GM21717 (cell line): ENCODE results near the gene ATP6V0A4.
A peak's percentile ranks its signal among the peaks of the same experiment; 100 is the strongest.
"Not testable (repeated sequence)": the region's sequence is repeated elsewhere in the genome, so short reads cannot be mapped to it uniquely, and the experiment has no call there.

ENCODE experiments used
- ATAC-seq: cut with Tn5 transposase; IDR thresholded peaks from one replicate; pipeline ENCODE4 v1.9.1; 2021; ENCODE audit warnings: mild to moderate bottlenecking, moderate library complexity; ENCODE audit not compliant: unreplicated experiment

Gene ATP6V0A4

DNA sequence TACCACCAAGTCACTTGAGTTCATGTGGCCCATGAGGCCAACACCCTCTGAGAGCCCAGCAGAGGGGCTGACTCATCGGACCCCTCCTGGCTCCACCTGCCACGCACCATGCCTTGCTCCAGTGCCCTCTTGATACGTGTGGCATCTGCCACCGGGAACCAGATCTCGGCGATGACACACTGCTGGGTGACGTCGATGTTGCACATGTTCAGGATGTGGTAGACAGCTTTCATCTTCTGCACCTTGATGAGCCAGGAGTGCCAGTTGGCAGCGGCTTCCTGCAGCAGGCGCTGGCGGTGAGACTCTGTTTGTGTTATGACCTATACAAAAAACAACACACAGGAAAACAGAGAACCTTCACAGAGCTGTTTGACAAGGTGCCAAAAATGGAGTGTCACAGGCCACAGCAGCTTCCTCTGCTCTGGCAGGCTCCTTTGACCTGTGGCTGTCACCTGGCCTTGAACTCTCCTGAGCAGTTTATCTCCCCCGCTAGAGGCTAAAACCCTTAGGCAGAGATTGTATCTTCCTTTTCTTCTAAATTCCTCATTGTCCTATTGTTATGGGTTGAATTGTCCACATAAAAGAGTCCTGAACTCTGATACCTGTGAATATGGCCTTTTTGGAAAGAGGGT lies 45.4 kb downstream of the ATP6V0A4 start:
- ATAC-seq = peak; percentile 65

DNA sequence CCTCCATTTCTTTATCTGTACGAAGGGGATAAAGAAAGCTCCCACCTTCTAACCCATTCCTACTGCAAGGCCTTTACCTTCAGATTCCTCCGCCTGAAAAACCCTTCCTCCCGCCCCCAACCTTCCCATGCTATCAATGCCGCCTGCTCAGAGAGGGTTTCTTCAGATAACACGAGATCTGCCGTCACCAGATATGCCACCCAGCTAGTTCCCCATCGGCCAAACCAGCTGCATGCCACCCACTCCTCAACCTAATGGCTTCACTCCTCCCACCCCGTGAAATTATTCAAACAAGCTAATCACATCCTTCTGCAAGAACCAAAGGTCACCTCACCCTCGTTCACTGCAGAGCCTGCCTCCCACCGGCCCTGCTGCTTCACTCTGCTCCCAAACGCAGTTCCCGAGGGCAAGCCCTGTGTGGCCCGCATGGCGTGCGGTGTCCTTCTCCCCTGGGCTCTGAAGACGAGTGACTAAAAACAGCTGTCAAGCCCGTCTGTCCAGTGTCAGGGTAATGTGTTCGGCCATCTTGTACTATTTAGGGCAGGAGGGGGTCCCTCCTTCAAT lies 47.0 kb downstream of the ATP6V0A4 start:
- ATAC-seq = no peak

DNA sequence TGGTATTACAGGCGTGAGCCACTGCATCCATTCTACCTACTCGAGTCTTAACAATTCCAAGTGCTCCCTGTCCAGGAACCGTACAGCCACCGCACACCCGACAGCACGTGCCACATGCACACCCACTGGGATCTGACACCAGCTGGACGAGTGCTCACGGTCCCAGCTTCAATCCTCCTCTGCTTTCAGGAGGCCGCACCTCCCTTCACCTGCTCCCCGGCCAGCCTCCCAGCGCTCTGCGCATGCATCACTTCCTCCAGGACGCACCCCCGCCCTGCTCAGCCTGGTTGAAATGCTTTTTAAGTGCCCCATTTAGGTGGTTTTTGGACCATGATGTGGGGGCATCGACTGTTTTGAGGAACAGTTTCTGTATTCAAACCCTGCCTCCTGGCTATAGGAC lies 47.5 kb downstream of the ATP6V0A4 start:
- ATAC-seq = no peak

DNA sequence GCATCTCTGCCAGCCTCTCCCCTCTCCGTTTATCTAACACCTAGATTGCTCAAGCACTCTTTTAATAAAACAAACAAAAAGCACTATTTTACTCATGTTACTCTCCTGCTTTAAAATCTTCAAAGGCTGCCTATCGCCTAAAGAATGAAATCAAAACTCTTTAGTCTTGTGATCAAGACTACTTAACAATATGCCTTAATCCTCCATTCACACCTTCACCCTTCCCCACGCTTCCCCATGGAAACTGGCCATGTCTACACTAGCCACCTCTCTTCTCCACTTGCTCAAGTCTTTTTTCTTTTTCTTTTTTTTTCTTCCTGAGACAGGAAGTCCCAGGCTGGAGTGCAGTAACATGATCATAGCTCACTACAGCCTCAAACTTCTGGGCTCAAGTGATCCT lies 48.0 kb downstream of the ATP6V0A4 start:
- no peak for ATAC-seq

DNA sequence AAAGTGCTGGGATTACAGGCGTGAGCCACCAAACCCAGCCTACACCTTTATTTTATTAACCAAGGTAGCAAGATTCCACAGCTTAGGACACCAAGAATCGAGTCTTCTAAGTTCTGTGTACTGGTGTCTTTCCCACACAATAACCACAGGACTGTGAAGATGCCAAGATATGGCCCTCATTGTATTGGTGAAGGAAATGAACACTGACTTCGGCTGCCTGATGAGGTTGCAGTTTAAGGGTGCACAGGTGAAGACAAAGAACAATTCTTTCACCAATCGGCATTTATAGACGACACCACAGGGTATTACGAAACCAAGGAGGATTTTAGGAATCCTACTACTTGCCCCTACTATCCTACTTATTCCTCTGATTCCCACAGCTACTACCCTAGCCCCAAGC lies 49.3 kb downstream of the ATP6V0A4 start:
- no peak for ATAC-seq

DNA sequence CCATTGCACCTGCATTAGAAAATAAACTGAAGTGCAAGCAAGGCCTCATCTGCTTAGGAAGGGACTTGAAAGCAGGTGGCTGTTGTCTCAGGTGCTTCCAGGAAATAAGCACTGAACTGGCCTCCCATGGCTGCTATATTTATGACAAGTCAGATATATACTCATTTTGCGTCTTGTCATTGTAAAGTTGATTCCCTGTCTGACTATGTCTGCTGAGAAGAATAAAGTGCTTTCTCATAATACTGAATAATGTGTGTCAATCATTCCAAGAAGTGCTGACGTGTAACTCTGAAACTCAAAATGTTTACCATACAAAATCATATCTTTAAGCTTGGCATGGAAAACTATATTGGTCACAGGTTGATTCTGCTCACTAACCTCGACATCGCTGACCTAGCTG lies 51.9 kb downstream of the ATP6V0A4 start:
- ATAC-seq = no peak

DNA sequence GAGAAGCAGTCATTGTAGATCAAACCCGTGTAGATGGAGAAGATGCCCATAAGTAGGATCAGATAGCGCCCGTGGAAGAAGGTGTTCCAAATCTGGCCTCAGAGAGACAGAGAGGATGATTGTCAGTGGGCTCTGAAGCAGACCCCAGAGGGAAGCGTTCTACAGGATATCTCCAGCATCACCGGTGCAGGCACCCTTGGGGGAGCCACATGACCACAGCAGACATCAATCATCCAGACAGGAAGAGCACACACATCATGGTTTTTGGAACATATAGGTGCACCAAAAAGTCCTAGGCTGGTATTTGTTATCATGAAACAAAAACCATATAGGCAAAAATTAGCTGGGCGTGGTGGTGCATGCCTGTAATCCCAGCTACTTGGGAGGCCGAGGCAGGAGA lies 52.8 kb downstream of the ATP6V0A4 start:
- ATAC-seq = no peak

DNA sequence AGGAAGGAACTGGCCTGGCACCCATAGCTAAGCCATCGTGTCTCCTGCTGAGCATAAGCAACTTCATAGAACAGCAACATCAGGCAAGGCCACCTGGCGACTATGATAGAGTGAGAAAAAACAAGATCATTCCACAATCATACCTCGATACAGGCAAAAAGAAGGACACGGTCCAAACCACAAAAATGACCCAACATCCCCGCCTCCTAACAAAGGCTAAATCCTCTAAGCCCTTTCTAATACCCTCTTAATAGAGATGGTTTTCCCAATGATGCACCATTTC lies 56.6 kb downstream of the ATP6V0A4 start:
- ATAC-seq = no peak

DNA sequence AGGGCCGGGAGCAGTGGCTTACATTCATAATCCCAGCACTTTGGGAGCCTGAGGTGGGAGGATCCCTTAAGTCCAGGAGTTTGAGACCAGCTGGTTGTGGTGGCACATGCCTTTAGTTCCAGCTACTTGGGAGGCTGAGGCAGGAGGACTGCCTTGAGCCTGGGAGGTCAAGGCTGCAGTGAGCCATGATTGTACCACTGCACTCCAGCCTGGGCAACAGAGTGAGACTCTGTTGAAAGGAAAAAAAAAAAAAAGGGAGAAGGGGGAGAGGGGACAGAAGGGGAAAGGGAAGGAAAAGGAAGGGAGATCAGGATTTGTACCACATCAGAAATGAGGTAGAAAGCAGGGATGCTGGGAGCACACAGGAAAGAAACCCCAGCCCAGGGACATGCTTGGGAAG lies 58.1 kb downstream of the ATP6V0A4 start:
- ATAC-seq = no peak

DNA sequence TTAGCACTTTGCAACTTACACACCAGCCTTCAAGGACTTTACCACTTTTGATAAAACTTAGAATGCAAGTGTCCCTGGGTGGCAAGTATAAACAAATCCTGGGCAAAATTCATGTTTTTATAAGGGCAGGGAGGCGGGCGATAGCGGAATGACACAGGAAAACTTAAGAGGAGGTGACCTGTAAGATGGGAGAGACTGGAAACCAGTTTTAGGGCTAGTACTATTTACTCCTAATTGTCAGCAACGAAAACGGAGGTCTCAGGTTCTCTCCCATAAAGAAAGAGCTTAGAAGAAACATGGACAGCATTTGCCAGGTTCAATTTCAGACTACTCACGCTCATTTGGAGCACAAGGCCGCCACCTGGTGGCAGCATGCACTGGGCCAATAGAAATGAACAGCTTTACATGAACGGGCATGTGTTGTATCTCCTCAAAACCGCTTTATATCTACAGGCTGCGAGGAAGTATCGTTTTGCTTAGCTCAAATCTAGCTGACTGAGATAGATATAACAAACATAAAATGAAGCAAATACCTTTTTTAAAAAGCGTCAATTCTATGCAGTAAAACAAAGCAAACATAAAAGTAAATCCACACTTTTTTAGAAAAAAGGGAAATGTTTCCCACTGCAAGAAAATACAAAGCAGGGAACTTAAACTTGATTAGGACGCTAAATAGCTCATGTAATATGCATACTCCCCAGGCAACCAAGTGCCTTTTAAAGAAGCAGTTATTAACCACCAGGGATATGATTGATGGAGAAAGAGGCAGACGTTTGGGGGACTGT lies 59.3 kb downstream of the ATP6V0A4 start:
- peak; percentile 80 for ATAC-seq

DNA sequence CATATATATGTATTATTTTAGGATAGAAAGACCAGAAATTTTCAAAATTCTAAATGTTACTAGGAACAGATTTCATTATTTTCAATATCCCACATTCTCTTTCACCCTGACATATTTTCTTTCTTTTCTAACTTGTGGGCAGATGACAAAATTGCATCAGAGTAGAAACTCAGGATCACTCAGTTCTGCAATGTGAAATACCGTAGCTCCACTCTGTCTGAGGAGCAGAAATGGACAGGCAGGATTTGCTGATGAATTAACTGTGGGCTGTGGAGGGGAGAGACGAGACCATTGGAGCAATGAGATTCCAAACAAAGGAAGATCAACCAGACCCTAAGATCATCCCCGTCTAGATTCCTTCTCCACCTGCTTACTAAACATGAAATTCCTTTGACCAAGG lies 59.9 kb downstream of the ATP6V0A4 start:
- ATAC-seq = no peak

DNA sequence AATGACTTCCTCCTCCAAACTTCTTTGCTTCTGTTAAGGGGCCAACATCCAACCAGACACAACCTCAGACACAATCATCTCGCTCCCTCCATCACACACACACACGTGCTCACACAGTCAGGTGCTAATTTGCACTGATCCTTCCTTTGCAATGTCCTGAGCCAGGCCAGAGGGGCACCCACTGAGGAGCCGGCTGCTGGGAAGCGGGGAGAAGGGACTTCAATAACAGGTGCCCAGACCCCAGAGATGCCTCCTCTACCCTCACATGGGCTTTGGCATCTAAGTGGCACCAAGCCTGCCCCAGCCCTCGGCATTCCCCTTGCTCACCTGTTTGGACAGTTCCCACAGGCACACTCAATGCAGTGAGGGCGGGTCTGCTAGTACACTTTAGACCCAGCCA lies 62.6 kb downstream of the ATP6V0A4 start:
- no peak for ATAC-seq

DNA sequence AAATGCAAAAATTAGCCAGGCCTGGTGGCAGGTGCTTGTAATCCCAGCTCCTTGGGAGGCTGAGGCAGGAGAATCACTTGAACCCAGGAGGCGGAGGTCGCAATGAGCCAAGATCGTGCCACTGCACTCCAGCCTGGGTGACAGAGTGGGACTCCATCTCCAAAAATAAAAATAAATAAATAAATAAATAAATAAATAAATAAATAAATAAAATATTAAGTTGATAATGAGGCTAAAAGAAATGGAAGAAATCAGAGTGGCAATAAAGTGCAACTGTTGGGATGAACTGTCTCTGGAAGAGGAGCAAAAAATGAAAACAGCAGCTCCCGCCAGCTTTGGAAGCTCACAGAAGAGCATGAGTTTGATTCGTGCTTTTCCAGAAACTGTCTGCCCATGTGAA lies 66.3 kb downstream of the ATP6V0A4 start:
- not testable (repeated sequence) for ATAC-seq

DNA sequence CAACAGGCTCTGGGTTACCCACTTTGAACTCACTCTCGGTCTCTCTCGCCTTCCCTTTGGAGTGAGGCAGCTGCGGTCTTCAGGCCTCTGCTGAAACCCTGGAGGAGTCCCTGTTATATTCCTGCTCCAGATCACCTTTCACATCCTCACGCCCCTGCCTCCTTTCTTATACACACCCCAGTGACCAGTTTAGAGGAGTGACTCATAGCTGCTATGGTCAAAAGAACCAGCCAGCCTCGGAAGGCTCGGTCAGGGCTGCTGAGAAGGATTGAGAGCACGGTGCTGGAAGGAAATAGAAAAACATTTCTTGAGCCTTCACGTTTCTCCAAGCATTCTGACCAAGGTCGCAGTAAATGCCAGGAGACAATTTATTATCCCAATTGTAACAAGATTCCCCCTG lies 68.6 kb downstream of the ATP6V0A4 start:
- no peak for ATAC-seq

DNA sequence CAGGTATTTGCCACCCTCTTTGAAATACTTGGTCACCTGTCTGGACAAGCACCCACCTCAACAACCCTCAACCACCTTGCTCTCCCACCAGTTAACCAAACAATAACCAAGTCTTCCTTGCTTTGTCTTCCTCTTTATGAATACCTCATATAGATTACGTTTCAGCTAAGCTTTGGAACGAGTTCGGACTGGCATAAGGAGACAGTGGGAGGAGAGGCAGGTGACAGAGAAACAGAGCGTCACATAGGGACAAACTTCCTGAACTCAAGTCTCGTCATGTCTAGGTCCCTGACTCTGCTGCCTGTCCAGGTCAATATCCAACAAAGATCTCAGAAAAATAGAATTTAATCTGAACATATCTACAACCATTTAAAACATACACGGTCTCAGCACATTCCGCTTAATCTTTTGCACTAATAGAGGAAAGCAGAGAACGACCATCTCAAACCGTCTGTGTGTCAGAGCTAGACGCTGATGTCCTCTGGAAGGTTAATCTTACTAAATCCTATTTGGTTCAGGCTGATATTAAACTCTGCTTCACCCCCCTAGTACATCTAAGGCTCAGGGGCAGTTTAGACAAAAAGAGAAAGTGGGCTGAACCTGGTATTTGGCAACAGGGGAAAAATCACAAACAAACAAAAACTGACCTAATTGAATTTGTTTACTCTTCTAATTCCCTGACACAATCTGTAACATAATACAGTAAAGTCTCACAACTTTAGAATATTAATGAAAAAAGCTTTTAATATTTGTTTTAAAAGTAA lies 70.5 kb downstream of the ATP6V0A4 start:
- no peak for ATAC-seq

DNA sequence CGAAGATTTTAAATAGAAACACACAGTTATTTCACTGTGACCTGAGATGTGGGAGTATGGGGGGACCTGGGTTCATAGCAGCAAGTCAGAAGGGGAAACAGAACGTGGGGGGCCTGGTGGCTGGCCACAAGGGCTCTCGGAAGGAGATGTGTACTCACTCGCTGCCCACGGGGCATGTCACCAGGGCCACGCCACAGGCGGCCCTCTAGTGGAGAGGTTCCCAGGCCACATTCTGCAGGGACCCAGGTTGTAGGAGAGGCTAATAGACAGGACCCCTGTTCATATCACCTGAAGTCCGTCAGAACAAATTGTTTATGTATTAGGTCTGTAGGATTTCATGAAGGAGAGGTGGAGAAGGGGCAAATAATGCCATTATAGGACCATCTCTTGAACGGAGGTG lies 71.7 kb downstream of the ATP6V0A4 start:
- ATAC-seq = no peak

DNA sequence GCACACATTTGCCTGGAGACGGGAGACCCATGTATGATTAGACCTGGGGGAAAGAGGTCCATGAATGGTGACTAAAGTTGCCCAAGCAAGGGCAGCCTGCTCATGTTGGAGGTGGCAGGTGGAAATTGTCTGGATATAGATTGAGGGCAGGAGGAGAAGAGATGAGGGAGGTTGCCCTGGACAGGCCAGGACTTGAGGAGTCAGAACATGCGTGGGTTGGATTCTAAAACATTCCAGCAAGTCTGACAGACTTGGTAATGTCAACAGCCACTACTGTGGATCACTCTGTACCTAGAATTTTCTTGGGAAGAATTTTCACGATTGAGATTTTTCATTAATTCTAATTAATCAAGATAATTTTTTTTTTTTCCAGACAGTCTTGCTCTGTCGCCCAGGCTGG lies 77.7 kb downstream of the ATP6V0A4 start:
- ATAC-seq = no peak

DNA sequence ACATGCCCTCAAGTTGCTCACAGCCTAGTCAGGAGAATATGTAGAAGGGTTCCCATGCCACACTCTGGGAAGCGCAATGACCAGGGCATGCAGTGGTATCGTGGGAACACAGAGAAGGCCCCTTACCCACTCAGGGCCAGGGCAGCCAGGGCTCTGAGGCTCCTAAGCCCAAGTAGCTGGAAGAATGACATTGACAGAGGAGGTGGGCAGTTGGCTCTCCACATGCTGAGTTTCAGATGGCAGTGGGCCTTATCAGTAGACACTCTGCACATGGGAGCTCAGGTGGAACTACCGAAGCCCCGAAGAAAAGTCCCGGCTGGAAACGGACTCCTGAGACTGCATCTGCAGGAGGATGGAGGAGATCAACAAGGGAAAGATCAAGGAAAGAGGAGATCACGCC lies 81.1 kb downstream of the ATP6V0A4 start:
- ATAC-seq = no peak

DNA sequence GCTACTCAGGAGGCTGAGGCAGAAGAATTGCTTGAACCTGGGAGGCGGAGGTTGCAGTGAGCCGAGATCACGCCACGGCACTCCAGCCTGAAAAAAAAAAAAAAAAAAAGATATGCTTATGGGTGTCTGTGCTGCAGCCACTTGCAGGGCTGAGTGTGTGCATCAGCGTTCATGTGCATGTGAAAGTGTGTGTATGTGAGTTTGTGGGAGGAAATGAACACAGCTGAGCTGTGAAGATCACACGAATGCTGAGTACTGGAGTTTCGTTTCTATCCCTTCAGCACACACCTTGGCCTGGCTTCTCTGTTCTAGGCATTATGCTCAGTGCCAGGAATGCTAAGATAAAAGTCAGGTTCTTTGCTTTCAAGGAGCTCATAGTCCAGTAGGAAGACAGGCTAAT lies 84.8 kb downstream of the ATP6V0A4 start:
- no peak for ATAC-seq

DNA sequence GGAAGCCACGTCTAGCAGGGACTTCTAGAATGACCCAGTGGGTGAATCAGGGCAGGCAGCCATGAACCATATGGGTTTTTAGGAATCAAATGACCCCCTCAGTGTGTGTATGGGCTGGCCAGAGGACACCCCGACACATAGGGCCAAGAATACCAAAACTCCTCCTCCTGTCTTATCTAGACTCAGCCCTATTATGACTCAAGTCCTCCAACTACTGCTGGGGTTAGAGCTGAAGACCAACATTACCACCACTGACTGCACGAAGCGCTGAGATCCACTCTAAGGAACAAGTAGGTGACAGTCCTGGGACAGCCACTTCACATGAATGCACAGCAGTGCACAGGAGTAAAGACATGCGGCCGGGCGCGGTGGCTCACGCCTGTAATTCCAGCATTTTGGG lies 85.3 kb downstream of the ATP6V0A4 start:
- no peak for ATAC-seq

DNA sequence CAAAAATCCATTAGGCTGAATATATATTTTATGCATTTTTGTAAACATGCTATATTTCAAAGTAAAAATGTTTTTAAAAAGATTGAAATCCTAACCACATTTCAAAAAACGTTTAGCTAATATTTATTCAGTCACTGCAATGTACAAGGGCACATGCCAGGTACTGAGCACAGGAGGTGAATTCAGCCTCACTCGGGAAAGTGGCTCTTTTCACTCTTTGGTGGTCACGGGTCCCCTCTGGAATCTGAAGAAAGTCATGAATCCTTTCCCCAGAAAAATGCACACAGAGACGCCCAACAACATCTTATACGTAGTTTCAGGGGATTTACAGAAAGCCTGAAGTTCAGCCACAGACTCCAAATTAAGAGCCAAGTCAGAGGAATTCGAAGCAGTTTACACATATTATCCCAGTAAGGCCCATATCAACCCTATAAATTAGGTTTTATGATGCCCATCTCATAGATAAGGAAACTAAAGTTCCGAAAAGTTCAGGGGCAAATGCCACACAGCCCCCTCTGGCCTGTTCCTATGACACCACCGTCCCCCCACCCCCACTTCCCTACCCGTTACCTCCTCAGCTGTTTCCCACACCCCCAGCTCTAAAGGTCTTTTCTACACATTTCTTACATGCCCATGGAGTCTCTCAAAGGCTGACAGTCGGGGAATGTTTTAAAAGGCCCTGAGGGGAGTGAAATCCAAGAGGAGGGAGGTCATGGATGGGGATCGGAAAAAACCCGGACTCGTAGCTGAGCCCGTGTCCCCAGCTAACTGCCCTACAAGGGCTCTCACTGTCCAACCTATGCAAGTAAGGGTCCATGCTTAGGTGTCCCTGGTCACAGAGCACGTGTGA lies 87.2 kb downstream of the ATP6V0A4 start:
- no peak for ATAC-seq
